ENCODE data around the gene CSAD.

- no peak for TF ChIP-seq CTCF (IDR thresholded peaks at IDR 0.05)
- no peak for TF ChIP-seq POLR2A (IDR thresholded peaks at IDR 0.05)
These were observed 45.1 kb upstream of the CSAD start for GRCh38 chr12:53225635-53226424.
